ENCODE data around the gene SPACA5B.
"Not testable (repeated sequence)": the region's sequence is repeated elsewhere in the genome, so short reads cannot be mapped to it uniquely, and the experiment has no call there.

SPACA5B gene

GRCh38 chrX:48179691-48180090, 49.3 kb downstream of the SPACA5B start:
- H3K27me3 ChIP-seq (ENCODE audit: low read length), result no peaks in the 10 kb centered on the region
- H3K4me3 ChIP-seq (ENCODE audit: insufficient read depth, low read length, poor library complexity, severe bottlenecking), result no peak overlapping the region
- no peaks in the 10 kb centered on the region for H3F3A ChIP-seq (ENCODE audit: insufficient read depth)
- H3K27ac ChIP-seq (ENCODE audit: low read depth, low read length), result no peak overlapping the region
- H3K4me2 ChIP-seq (ENCODE audit: low read depth, low read length, poor library complexity, severe bottlenecking), result no peak overlapping the region
- no peaks in the 10 kb centered on the region for H3K79me2 ChIP-seq (ENCODE audit: insufficient read depth, low read length)
- TF ChIP-seq, protein P1, sequence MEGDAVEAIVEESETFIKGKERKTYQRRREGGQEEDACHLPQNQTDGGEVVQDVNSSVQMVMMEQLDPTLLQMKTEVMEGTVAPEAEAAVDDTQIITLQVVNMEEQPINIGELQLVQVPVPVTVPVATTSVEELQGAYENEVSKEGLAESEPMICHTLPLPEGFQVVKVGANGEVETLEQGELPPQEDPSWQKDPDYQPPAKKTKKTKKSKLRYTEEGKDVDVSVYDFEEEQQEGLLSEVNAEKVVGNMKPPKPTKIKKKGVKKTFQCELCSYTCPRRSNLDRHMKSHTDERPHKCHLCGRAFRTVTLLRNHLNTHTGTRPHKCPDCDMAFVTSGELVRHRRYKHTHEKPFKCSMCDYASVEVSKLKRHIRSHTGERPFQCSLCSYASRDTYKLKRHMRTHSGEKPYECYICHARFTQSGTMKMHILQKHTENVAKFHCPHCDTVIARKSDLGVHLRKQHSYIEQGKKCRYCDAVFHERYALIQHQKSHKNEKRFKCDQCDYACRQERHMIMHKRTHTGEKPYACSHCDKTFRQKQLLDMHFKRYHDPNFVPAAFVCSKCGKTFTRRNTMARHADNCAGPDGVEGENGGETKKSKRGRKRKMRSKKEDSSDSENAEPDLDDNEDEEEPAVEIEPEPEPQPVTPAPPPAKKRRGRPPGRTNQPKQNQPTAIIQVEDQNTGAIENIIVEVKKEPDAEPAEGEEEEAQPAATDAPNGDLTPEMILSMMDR (IDR thresholded peaks at IDR 0.05; ENCODE audit: insufficient read depth, low read length, poor library complexity, severe bottlenecking), result no peak
- TF ChIP-seq EZH2phosphoT487 (conservative IDR thresholded peaks at IDR 0.05; ENCODE audit: low read length), result no peak
- no peak overlapping the region for H3K9ac ChIP-seq (ENCODE audit: low read length)
- H3K9me3 ChIP-seq (ENCODE audit: insufficient read depth, low read length), result no peaks in the 10 kb centered on the region
- H2AFZ ChIP-seq (ENCODE audit: low read depth, low read length, severe bottlenecking), result no peak overlapping the region
- H4K20me1 ChIP-seq (ENCODE audit: low read depth, low read length), result no peaks in the 10 kb centered on the region
- H3K9me2 ChIP-seq (replicated peaks; ENCODE audit: insufficient read depth, low read length), result no peaks in the 10 kb centered on the region
- H3K36me3 ChIP-seq (ENCODE audit: low read length), result no peaks in the 10 kb centered on the region

- no peaks in the 10 kb centered on the region for H3K9me2 ChIP-seq (replicated peaks; ENCODE audit: insufficient read depth, low read length)
- H3K9ac ChIP-seq (ENCODE audit: low read length), result no peak overlapping the region
- H3K9me3 ChIP-seq (ENCODE audit: insufficient read depth, low read length), result no peaks in the 10 kb centered on the region
- H3K36me3 ChIP-seq (ENCODE audit: low read length), result no peaks in the 10 kb centered on the region
- H2AFZ ChIP-seq (ENCODE audit: low read depth, low read length, severe bottlenecking), result no peak overlapping the region
- no peak overlapping the region for H3K4me2 ChIP-seq (ENCODE audit: low read depth, low read length, poor library complexity, severe bottlenecking)
- H3K4me3 ChIP-seq (ENCODE audit: insufficient read depth, low read length, poor library complexity, severe bottlenecking), result no peak overlapping the region
- no peaks in the 10 kb centered on the region for H3F3A ChIP-seq (ENCODE audit: insufficient read depth)
- no peaks in the 10 kb centered on the region for H3K27me3 ChIP-seq (ENCODE audit: low read length)
- H3K27ac ChIP-seq (ENCODE audit: low read depth, low read length), result no peak overlapping the region
- no peaks in the 10 kb centered on the region for H3K79me2 ChIP-seq (ENCODE audit: insufficient read depth, low read length)
- no peaks in the 10 kb centered on the region for H4K20me1 ChIP-seq (ENCODE audit: low read depth, low read length)
- no peak for TF ChIP-seq EZH2phosphoT487 (conservative IDR thresholded peaks at IDR 0.05; ENCODE audit: low read length)
- TF ChIP-seq, protein P1 (IDR thresholded peaks at IDR 0.05; ENCODE audit: insufficient read depth, low read length, poor library complexity, severe bottlenecking), result no peak
Measured at GRCh38 chrX:48180811-48181210, 50.4 kb downstream of the SPACA5B start.

DNA sequence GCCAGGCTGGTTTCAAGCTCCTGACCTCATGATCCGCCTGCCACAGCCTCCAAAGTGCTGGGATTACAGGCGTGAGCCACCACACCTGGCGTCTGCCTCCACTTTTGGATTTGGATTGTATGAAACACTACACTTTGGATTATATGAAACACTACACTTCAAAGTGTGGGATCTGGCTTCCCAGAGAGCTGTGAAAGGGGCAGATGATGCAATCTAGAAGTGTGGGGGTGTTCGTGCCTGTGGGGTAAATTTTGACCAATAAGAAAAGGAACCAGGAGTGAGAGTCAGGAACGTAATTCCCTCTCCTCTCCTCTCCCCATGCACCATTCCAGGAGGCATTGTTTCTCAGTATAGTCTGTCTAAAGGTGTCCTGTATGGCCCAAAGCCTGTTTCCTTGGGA, 51.5 kb downstream of the SPACA5B start:
- H3K36me3 ChIP-seq (ENCODE audit: low read length); H4K20me1 ChIP-seq (ENCODE audit: low read depth, low read length); H3K4me3 ChIP-seq (ENCODE audit: insufficient read depth, low read length, poor library complexity, severe bottlenecking); H3K9me2 ChIP-seq (replicated peaks; ENCODE audit: insufficient read depth, low read length); H3K9ac ChIP-seq (ENCODE audit: low read length); H2AFZ ChIP-seq (ENCODE audit: low read depth, low read length, severe bottlenecking); H3K79me2 ChIP-seq (ENCODE audit: insufficient read depth, low read length); H3K27ac ChIP-seq (ENCODE audit: low read depth, low read length); H3K27me3 ChIP-seq (ENCODE audit: low read length); H3K9me3 ChIP-seq (ENCODE audit: insufficient read depth, low read length); H3F3A ChIP-seq (ENCODE audit: insufficient read depth); H3K4me2 ChIP-seq (ENCODE audit: low read depth, low read length, poor library complexity, severe bottlenecking): not testable (repeated sequence)
